Lower leg skin (tissue), 4 donors: ENCODE data around the gene RABL6. TPM values are rescaled to one million over a fixed set of nuclear protein-coding genes. Genes with fewer than 3 reads are reported as not detected.
"Not testable (repeated sequence)": the region's sequence is repeated elsewhere in the genome, so short reads cannot be mapped to it uniquely, and the experiment has no call there.

Experiments used
- DNase-seq, 2 donors: peaks; one replicate each; pipeline ENCODE4 v3.0.0-alpha.2; 2019; ENCODE audit warnings: low spot score in 2 of 2
- H3K4me3 ChIP-seq: fragments of 200-600 bp; sonication (generic); 2 replicates; pipeline ENCODE4 v1.5.1; 2017; ENCODE audit warnings: mild to moderate bottlenecking, low read depth; ENCODE audit not compliant: poor library complexity, severe bottlenecking
- CTCF ChIP-seq, 3 donors: fragments of 450-650 bp; IDR thresholded peaks; one replicate each; pipeline ENCODE4 v1.5.1; 2016; ENCODE audit warnings: antibody characterized with exemption in 3 of 3, mild to moderate bottlenecking in 3 of 3, moderate library complexity in 2 of 3
- POLR2A ChIP-seq, 2 donors: fragments of 450-650 bp; IDR thresholded peaks; one replicate each; pipeline ENCODE4 v1.6.1; 2016 to 2017; ENCODE audit warnings: antibody characterized with exemption in 2 of 2, mild to moderate bottlenecking in 1 of 2, moderate library complexity in 1 of 2
- WGBS, 2 donors: methylation state at CpG; one replicate each; pipeline ENCODE4 v1.1.5; 2018; 5-methylcytosine and 5-hydroxymethylcytosine counted together
- intact Hi-C: fragments of 100-400 bp; cut with DNase I; formaldehyde crosslinking; loops from one replicate; pipeline ENCODE4 v1.15.0; 2023; ENCODE audit warnings: low total_unique reads
- total RNA-seq, 4 donors: library from RNA; depleted of rRNA; stranded (reverse); fragments of >200 nt; gene quantifications; one replicate each; pipeline ENCODE4 v1.1.0, GENCODE V29; 2016

The RABL6 gene
- total RNA-seq, 4 donors from 2014 or later, result 47.8 to 75.1 (median 55.5) TPM

- H3K4me3 ChIP-seq, result no peak overlapping the region
- 87% methylated on average over 5 of the region's 5 CpGs for WGBS, 2 donors
- no peak for DNase-seq
- TF ChIP-seq CTCF (IDR thresholded peaks at IDR 0.05), result no peak
- no peak for TF ChIP-seq POLR2A (IDR thresholded peaks at IDR 0.05)
- intact Hi-C loops, result no loop called here
These were observed 68.7 kb downstream of the RABL6 start for GRCh38 chr9:136876476-136876875.

- no peak overlapping the region for H3K4me3 ChIP-seq
- 80 to 85% methylated on average over 10 to 11 of the region's 11 CpGs for WGBS, 2 donors
- TF ChIP-seq CTCF (IDR thresholded peaks at IDR 0.05) (no peak), POLR2A (IDR thresholded peaks at IDR 0.05) (no peak)
- no peak for DNase-seq
- intact Hi-C loops, result no loop called here
These were observed 72.9 kb downstream of the RABL6 start for GRCh38 chr9:136880651-136881050.

GRCh38 chr9:136881691-136882108 lies 74.0 kb downstream of the RABL6 start:
- no peak overlapping the region for H3K4me3 ChIP-seq
- 26 to 29% methylated on average over 5 to 7 of the region's 9 CpGs for WGBS, 2 donors
- intact Hi-C loops, result no loop called here
- no peak for TF ChIP-seq POLR2A (IDR thresholded peaks at IDR 0.05)
- TF ChIP-seq CTCF (IDR thresholded peaks at IDR 0.05), result no peak
- no peak for DNase-seq

DNA sequence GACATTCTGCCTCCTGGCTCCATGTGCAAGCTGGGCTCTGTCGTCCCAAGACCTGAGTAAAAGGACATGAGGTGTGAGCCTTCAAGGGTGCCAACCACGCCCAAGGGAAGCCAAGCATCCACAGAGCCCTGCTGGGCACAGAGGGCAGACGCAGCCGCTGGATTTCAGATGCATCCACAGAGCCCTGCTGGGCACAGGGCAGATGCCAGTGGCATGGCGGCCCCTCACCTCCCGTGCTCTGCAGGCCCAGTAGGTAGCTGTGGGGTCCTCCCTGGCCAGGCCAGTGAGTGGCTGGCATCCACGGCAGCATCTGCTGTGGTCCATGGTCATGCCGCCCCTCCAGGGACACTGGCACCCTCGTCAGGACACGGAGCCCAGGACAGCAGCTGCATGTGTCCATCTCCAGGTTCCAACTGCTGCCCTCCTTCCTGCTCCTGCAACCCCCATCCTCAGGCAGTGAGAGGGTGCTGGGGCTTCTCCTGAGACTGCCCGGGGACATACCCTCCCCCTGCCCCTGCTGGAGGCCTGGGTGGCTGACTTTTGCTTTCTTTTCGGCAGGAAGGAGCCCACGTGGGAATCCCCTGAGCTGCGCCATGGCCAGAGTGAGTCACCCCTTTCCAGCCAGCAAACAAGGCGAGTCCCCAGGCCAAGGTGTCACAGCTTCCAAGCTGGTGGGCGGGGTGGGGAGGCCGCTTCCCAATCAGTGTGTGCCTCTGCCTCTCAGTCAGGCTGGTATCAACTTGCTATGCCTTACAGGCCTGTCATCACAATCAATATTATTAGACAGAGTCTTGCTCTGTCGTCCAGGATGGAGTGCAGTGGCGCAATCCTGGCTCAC lies 74.6 kb downstream of the RABL6 start:
- peak in 1 of 2 donors; percentile 70 for DNase-seq
- 18 to 34% methylated on average over 17 to 18 of the region's 19 CpGs for WGBS, 2 donors

GRCh38 chr9:136882947-136883283 lies 75.2 kb downstream of the RABL6 start:
- H3K4me3 ChIP-seq, DNase-seq, intact Hi-C loops: not testable (repeated sequence)
- 51 to 58% methylated on average over 9 of the region's 9 CpGs for WGBS, 2 donors

More for the DNA sequence above, 74.6 kb downstream of the RABL6 start:
- intact Hi-C loops, result no loop called here
- H3K4me3 ChIP-seq, result no peak overlapping the region
- TF ChIP-seq POLR2A (IDR thresholded peaks at IDR 0.05) (no peak), CTCF (IDR thresholded peaks at IDR 0.05) (peak in 1 of 3 donors; percentile 25)

- intact Hi-C loops, H3K4me3 ChIP-seq: not testable (repeated sequence)
- 79 to 80% methylated on average over 10 of the region's 10 CpGs for WGBS, 2 donors
These were observed 75.9 kb downstream of the RABL6 start for GRCh38 chr9:136883670-136884069.

More at GRCh38 chr9:136883670-136884069, 75.9 kb downstream of the RABL6 start:
- not testable (repeated sequence) for DNase-seq
